AG10803 (cell line): Measurements from ENCODE around the gene HCAR1.
"Not testable (repeated sequence)": the region's sequence is repeated elsewhere in the genome, so short reads cannot be mapped to it uniquely, and the experiment has no call there.

Source experiments
- DNase-seq: peaks from one replicate; pipeline ENCODE4 v3.0.0; 2010; ENCODE audit warnings: low read depth
- H3K4me3 ChIP-seq: 2 replicates; pipeline ENCODE4 v1.5.1; 2011; ENCODE audit warnings: mild to moderate bottlenecking, low read length, control low read depth
- TF ChIP-seq, protein P1 (sequence below): conservative IDR thresholded peaks from 2 replicates; pipeline ENCODE4 v1.5.1; 2011; ENCODE audit warnings: mild to moderate bottlenecking, low read length, control low read depth, inconsistent platforms

The HCAR1 gene

DNA sequence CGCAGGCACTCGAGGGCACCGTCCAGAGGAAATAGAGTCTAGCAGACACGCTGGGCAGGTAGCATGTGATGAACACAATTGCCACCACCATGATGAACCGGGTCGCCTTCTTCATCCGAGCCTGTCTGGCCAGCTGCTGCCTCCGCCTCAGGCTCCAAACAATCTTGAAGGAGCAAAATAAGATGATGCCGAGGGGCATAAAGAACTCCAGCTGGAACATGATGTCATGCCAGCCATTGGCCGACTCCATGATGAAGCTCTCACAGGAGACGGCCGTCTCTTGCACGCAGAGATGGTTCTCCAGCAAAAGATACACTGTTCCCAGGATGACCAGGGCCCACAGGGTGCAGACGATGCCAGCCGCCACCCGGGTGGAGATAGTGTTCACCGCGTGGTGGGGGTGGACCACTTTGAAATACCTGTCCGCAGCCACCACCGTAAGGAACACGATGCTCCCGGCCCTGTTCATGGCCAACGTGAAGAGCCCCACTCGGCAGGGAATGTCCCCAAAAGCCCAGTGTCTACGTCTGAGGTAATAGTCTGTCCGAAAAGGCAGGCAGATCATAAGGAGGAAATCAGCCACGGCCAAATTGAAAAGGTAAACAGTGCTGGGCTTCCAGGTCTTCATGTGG is 945 bp downstream of the HCAR1 start:
- DNase-seq, result no peak
- H3K4me3 ChIP-seq, result no peak overlapping the region
- TF ChIP-seq, protein P1, sequence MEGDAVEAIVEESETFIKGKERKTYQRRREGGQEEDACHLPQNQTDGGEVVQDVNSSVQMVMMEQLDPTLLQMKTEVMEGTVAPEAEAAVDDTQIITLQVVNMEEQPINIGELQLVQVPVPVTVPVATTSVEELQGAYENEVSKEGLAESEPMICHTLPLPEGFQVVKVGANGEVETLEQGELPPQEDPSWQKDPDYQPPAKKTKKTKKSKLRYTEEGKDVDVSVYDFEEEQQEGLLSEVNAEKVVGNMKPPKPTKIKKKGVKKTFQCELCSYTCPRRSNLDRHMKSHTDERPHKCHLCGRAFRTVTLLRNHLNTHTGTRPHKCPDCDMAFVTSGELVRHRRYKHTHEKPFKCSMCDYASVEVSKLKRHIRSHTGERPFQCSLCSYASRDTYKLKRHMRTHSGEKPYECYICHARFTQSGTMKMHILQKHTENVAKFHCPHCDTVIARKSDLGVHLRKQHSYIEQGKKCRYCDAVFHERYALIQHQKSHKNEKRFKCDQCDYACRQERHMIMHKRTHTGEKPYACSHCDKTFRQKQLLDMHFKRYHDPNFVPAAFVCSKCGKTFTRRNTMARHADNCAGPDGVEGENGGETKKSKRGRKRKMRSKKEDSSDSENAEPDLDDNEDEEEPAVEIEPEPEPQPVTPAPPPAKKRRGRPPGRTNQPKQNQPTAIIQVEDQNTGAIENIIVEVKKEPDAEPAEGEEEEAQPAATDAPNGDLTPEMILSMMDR, result no peak

DNA sequence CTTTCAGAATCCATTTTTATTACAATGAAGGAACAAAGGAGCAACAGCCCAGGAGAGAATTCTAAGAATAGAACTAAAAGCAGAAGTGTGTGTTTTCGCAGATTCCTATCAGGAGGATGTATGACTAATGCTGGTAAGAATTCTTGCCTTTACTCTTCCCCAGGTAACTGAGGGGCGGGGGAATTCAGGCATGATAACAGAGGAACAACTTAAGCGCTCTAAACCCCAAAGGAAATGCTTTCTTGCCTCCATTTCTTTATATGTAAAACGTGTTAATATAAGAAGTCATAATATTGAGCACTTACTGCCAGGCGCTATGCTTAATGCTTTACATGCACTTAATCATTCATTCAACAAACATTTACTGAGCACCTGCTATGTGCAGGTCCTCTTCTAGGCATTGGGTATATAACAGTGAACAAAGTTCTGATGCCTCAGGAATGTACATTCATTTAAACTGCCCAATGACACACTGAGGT is 4.5 kb downstream of the HCAR1 start:
- TF ChIP-seq, protein P1, result no peak
- DNase-seq, result no peak
- no peak overlapping the region for H3K4me3 ChIP-seq

DNA sequence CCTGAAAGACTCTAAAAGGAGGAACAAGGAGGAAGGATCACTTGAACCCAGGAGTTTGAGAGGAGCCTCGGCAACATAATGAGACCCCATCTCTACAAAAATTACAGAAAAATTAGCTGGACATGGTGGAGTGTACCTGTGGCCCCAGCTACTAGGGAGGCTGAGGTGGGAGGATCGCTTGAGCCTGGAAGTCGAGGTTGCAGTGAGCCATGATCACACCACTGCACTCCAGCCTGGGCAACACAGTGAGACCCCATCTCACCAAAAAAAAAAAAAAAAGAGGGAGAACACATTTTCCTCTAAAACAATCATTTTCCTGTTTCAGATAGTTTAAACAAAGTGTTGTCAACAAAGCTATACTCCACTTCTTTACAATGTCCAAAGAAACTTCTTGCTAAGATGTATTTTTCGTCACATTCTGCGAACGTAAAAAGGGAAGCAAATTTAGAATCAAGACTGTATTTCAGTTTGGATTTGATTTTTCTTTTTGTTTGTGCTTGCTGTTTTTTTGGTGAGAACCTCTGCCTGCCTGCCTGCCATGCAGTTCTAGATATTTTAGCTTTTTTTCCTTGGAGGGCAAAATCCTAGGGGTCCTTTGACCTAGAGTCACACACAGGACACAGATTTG is 5.1 kb downstream of the HCAR1 start:
- TF ChIP-seq, protein P1, result no peak

DNA sequence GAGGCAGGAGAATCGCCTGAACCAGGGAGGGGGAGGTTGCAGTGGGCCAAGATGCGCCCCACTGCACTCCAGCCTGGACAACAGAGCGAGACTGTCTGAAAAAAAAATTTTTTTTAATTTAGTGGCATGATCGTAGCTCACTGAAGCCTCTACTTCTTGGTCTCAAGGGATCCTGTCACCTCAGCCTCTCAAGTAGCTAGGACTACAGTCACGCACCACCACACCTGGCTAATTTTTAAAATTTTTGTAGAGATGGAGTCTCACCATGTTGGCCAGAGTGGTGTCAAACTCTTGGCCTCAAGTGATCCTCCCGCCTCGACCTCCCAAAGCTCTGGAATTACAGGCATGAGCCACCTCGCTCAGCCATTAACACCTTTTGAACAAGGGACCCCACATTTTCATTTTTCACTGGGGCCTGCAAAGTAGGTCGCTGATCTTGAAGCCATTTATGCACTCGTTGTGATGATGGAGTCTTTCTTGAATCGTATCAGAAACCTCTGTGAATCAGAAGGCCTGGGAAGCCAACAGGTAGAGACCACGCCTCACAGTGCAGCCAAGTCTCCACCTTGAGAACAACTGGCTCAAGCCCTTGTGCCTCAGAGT is 5.9 kb downstream of the HCAR1 start:
- no peak overlapping the region for H3K4me3 ChIP-seq
- DNase-seq, result no peak
- TF ChIP-seq, protein P1, result no peak

More for the DNA sequence above, 5.1 kb downstream of the HCAR1 start:
- no peak overlapping the region for H3K4me3 ChIP-seq
- no peak for DNase-seq

DNA sequence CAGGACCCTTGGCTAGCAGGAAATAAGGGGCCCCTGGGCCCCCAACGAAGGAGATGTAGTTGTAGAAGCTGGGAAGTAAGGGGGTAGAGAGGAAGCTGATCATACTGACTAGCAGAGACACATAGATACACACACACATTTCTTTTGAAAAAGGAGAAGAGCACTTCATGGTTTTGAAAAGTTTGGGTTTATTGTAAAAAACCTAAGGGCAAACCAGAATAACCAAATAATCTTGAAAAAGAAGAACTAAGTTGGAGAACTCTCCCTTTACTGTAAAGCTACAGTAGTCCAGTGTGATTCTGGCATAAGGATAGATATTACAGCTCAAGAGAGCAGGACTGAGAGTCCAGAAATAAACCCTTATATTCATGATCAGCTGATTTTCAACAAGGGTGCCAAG is 8.3 kb downstream of the HCAR1 start:
- DNase-seq, result no peak
- no peak overlapping the region for H3K4me3 ChIP-seq
- TF ChIP-seq, protein P1, result no peak

DNA sequence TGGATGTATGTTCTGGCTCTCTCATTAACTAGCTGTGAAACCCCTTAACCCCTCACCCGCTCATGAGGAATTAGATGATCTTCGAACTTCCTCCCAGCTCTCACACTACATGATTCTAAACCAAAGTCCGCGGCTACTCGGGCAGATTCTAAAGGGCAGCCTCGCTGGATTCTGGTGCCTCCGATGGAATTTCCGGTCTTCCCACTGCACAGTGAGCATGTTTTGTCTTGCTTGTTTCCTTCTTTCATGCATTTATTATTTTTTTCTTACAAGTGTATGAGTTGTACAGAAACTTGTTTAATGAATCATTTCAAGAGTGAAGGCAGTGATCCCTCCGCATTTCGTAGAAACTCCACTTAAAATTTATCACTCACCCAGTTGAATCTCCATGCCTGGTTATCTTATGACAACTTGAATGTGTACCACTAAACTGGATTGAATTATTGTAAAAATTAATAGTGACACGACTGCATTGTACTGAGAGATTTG is 9.5 kb downstream of the HCAR1 start:
- DNase-seq, result no peak

DNA sequence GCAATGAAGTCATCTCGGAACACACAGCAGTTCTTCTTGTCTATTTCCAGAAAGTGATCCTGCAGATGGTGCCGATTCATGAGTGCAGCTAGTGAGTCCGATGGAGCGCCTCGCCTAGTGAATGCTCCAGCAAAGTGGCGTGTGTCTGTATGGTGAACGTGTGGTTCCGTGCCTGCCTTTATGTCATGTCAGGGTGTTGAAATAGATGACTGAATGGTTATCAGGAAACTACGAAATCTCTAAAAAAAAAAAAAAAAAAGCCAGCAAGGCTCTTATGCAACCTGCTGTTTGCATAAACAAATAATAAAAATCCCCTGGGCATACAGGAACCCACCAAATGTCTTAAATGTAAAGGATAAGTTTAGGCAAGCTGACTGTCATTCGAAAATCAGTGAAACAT is 14.0 kb downstream of the HCAR1 start, which contains the start of gene HCAR3:
Gene HCAR3, minus strand, starts transcription at position 154 of the 400 bp plus-strand sequence. Its CDS starts 74 bp downstream, at position 80.
- DNase-seq, result not testable (repeated sequence)

More for the DNA sequence above, 9.5 kb downstream of the HCAR1 start:
- H3K4me3 ChIP-seq, result no peak overlapping the region
- TF ChIP-seq, protein P1, result no peak

DNA sequence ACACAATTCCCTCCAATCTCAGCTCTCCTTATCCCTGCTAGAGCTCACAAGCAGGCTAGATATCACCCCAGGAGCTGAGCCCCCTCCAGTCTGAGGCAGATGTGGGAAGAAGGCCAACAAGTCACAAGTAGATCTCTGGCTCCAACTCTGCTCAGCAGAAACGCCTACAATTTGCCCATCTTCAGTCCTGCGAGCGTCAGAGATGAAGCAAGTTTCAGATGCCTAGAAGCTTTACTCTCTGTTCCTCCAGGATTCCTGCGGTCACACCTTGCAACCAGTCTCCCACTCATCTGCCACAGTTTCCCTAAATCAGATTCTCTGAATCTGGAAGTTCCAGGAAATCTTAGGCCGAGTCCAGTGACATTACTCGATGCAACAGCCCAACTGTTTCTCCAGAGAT is 15.4 kb downstream of the HCAR1 start:
- not testable (repeated sequence) for H3K4me3 ChIP-seq
- DNase-seq, result peak; percentile 53

More for the DNA sequence above, 14.0 kb downstream of the HCAR1 start, which contains the start of gene HCAR3:
- H3K4me3 ChIP-seq, result not testable (repeated sequence)

DNA sequence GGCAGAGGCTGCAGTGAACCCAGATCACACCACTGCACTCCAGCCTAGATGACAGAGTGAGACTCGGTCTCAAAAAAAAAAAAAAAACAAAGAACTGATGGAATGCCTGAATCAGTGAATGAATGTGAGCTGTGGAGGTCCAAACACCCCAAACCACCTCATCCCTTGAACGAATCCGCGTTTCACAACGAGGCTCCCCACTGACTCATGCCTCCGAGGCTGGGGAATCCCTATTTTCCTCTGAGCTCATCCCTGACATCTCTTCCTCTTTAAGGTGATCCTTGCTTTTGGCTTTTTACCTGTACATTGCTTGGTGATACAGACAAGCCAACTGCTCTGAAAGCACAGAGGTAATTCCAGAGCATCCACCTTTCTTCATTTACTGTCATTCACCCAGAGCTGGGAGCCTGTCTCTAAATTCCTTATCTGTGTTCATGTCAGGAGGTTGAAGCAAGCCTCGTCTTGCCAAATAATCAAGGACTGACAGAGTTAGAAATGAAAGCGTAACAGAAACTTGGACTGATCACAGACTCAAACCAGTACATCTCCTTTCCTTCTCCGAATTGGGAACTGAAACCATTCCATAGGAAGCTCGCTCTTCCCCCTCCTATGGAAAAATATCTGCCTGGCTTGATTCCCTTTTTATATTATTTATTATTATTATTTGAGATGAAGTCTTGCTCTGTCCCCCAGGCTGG is 17.0 kb downstream of the HCAR1 start:
- DNase-seq, H3K4me3 ChIP-seq: not testable (repeated sequence)

DNA sequence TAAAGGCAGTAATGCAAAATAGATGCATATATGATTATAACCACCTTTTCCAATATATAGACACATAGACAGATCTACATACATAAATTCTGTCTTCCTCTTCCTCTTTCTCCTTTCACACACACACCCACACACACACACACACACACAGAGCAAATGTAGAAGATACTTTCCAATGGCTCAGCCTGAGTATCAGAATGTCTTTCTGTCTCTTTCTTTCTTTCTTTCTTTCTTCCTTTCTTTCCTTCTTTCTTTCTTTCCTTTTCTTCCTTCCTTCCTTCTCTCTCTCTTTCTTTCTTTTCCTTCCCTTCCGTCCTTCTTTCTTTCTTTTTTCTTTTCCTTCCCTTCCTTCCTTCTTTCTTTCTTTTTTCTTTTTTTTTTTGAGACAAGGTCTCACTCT is 19.4 kb downstream of the HCAR1 start:
- DNase-seq, result not testable (repeated sequence)

DNA sequence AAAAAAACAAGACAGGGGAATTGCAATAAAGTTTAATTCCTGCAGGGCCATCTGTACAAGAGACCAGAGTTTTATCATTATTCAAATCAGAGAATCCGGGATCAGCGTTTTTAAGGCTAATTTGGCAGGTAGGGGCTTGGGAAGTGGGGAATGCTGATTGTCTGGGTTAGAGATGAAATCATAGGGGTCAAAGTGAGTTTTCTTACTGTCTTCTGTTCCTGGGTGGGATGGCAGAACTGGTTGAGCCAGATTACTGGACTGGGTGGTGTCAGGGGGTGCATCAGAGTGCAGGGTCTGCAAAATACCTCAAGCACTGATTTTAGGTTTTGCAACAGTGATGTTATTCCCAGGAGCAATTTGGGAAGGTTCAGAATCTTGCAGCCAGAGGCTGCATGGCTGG is 20.3 kb downstream of the HCAR1 start:
- DNase-seq, H3K4me3 ChIP-seq: not testable (repeated sequence)

More for the DNA sequence above, 19.4 kb downstream of the HCAR1 start:
- not testable (repeated sequence) for H3K4me3 ChIP-seq
